Measurements from ENCODE around the gene GLRX. TPM values are rescaled to one million over a fixed set of nuclear protein-coding genes. Genes with fewer than 3 reads are reported as not detected.

GLRX gene
- total and polyA plus RNA-seq, 8 donors: 21.8 to 98.1 (median 28.6) TPM

GRCh38 chr5:95800553-95800952 lies 22.0 kb downstream of the GLRX start:
- H3K4me1 ChIP-seq: peaks cover 0 to 8% of the 10 kb centered on the region in 2 donors
- TF ChIP-seq CTCF (IDR thresholded peaks at IDR 0.05): no peak
- H3K27me3 ChIP-seq: no peaks in the 10 kb centered on the region
- H3K9me3 ChIP-seq: no peaks in the 10 kb centered on the region
- ATAC-seq (no peak), DNase-seq (no peak)
- intact Hi-C loops (cut with DNase I): no loop called here
- H3K4me3 ChIP-seq: no peak overlapping the region
- H3K36me3 ChIP-seq: no peaks in the 10 kb centered on the region
- no peak overlapping the region for H3K27ac ChIP-seq

- no peaks in the 10 kb centered on the region for H3K27me3 ChIP-seq
- no peaks in the 10 kb centered on the region for H3K9me3 ChIP-seq
- TF ChIP-seq CTCF (IDR thresholded peaks at IDR 0.05): no peak
- no peaks in the 10 kb centered on the region for H3K36me3 ChIP-seq
- H3K4me1 ChIP-seq: peaks cover 0 to 8% of the 10 kb centered on the region in 2 donors
- intact Hi-C loops (cut with DNase I): no loop called here
- no peak overlapping the region for H3K27ac ChIP-seq
- ATAC-seq (no peak), DNase-seq (no peak)
- H3K4me3 ChIP-seq: no peak overlapping the region
Measured at GRCh38 chr5:95799191-95799835, 23.2 kb downstream of the GLRX start.

- H3K4me3 ChIP-seq: no peak overlapping the region
- no peaks in the 10 kb centered on the region for H3K27me3 ChIP-seq
- ATAC-seq (no peak), DNase-seq (no peak)
- no peaks in the 10 kb centered on the region for H3K9me3 ChIP-seq
- no peak overlapping the region for H3K27ac ChIP-seq
- intact Hi-C loops (cut with DNase I): no loop called here
- TF ChIP-seq CTCF (IDR thresholded peaks at IDR 0.05): no peak
- no peaks in the 10 kb centered on the region for H3K36me3 ChIP-seq
- H3K4me1 ChIP-seq: peaks cover 0 to 8% of the 10 kb centered on the region in 2 donors
Measured at GRCh38 chr5:95798545-95798944, 24.0 kb downstream of the GLRX start.

- Histone ChIP-seq H3K27me3 (no peaks in the 10 kb centered on the region), H3K9me3 (no peaks in the 10 kb centered on the region), H3K27ac (no peak overlapping the region), H3K36me3 (peaks cover 0 to 3% of the 10 kb centered on the region in 2 donors), H3K4me3 (no peak overlapping the region), H3K4me1 (peaks cover 0 to 8% of the 10 kb centered on the region in 2 donors)
- intact Hi-C loops (cut with DNase I): no loop called here
- no peak for TF ChIP-seq CTCF (IDR thresholded peaks at IDR 0.05)
- DNase-seq (no peak), ATAC-seq (no peak)
Measured at GRCh38 chr5:95798048-95798447, 24.5 kb downstream of the GLRX start.

- Histone ChIP-seq H3K4me3 (no peak overlapping the region), H3K36me3 (peaks cover 0 to 5% of the 10 kb centered on the region in 2 donors)
Measured at GRCh38 chr5:95797301-95797700, 25.2 kb downstream of the GLRX start.

More at GRCh38 chr5:95797301-95797700, 25.2 kb downstream of the GLRX start:
- no peaks in the 10 kb centered on the region for H3K9me3 ChIP-seq
- ATAC-seq: no peak
- peaks cover 0 to 8% of the 10 kb centered on the region in 2 donors for H3K4me1 ChIP-seq
- intact Hi-C loops (cut with DNase I): no loop called here
- H3K27me3 ChIP-seq: no peaks in the 10 kb centered on the region
- H3K27ac ChIP-seq: no peak overlapping the region
- no peak for TF ChIP-seq CTCF (IDR thresholded peaks at IDR 0.05)
- no peak for DNase-seq

Data from left lung (tissue), 10 donors.